LNCaP clone FGC (cell line): ENCODE measurements around the gene TESK2.

Experiments used
- DNase-seq: peaks from one replicate; pipeline ENCODE4 v3.0.0-alpha.2; 2011; ENCODE audit warnings: low read depth
- H3K4me3 ChIP-seq: 2 replicates; pipeline ENCODE4 v1.5.1; 2011; ENCODE audit warnings: mild to moderate bottlenecking, low read depth, low read length, control low read depth
- CTCF ChIP-seq: IDR thresholded peaks from 2 replicates; pipeline ENCODE4 v1.5.1; 2012; ENCODE audit warnings: mild to moderate bottlenecking; ENCODE audit not compliant: control insufficient read depth, insufficient read depth; ENCODE audit errors: extremely low read depth

Gene TESK2

GRCh38 chr1:45383191-45383590 lies 107.8 kb downstream of the TESK2 start:
- TF ChIP-seq CTCF = no peak
- DNase-seq = peak; percentile 62
- no peak overlapping the region for H3K4me3 ChIP-seq

- H3K4me3 ChIP-seq = no peak overlapping the region
- no peak for DNase-seq
- TF ChIP-seq CTCF = no peak
These were observed 109.7 kb downstream of the TESK2 start for GRCh38 chr1:45381243-45381642.

GRCh38 chr1:45380730-45381129 lies 110.2 kb downstream of the TESK2 start:
- TF ChIP-seq CTCF = no peak
- no peak for DNase-seq
- no peak overlapping the region for H3K4me3 ChIP-seq

GRCh38 chr1:45380125-45380524 lies 110.8 kb downstream of the TESK2 start:
- TF ChIP-seq CTCF = no peak
- DNase-seq = no peak
- H3K4me3 ChIP-seq = no peak overlapping the region

- H3K4me3 ChIP-seq = no peak overlapping the region
- DNase-seq = no peak
- TF ChIP-seq CTCF = no peak
These were observed 111.4 kb downstream of the TESK2 start for GRCh38 chr1:45379524-45379923.

- no peak overlapping the region for H3K4me3 ChIP-seq
- TF ChIP-seq CTCF = no peak
- DNase-seq = no peak
These were observed 112.8 kb downstream of the TESK2 start for GRCh38 chr1:45378184-45378583.
